HG02943 (cell line): ENCODE data around the gene TRPM3.
"Not testable (repeated sequence)": the region's sequence is repeated elsewhere in the genome, so short reads cannot be mapped to it uniquely, and the experiment has no call there.

Experiments
- ATAC-seq: cut with Tn5 transposase; IDR thresholded peaks from one replicate; pipeline ENCODE4 v1.9.1; 2021; ENCODE audit warnings: mild to moderate bottlenecking, low read depth, moderate library complexity; ENCODE audit not compliant: unreplicated experiment

TRPM3 gene

DNA sequence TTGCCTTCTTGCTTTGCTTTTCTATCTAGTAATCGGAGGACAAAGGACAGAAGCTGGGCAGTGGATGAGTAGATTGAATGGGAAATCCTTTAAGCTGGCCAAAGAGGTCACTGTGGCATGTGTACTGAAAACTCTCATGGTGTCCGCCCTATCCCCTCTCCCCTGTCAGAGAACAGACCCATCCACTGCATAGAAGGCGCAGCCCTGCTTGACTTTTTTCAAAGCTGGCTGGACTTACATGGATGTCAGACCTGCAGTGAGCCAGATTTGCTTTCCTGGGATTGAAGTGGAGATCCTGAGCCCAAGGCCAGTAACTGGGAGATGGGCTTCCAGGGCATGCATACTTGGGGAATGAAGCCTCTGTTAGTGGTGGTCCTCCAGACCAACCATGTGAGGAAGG lies 329.5 kb downstream of the TRPM3 start:
- ATAC-seq = no peak

DNA sequence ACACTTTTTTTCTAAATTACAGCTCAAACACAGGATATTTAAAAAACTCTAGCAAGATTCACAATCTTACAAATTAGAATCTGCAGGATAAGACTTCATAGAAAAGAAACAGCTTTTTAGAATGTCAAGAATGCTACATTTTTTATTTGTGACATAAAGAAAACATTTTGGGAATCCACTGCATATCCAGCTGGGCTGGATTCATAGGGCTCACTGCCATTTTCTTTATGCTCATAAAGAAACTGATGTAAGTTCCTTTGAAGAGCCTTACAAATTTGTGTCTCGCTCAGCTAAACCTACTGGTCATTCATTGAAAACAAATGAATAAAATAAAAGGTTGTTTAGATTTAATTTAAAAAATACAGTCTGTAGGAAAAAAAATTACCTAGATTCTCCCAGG lies 332.3 kb downstream of the TRPM3 start:
- no peak for ATAC-seq

DNA sequence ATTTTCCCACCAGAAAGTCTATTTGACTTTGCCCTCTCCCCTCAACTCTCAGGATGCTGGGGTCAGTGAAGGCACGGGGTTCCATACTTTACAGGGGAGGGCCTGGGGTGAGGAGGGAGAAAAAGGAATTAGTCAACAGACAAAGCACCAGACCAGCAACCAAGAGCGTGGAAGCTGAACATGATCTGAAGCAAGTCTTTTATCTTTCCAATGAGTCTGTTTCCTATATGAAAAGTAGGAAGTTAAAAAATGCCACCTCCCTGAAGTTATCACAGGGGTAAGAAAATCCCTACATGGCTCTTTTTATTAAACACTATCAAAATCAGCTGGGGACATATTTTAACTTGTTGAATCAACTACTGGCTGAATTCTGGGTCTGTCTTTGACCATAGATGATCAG lies 337.0 kb downstream of the TRPM3 start:
- no peak for ATAC-seq

DNA sequence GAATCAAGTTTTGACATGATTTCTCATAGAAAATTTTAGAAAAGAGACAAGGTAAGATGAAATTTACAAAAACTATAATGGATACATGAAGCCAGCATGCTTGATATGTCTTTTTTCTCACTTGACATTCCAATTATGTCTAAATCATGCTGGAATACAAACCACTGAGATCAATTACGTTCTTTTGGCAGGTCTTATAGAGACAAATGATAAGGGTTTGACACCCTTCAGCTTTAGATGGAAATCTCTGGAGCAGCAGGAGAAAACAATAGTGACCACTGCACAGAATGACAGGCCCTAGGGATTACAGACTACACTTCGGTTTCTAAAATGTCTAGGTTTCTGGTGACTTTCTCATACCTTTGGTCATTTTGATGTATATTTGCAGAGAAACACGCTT lies 342.9 kb downstream of the TRPM3 start:
- ATAC-seq = no peak

DNA sequence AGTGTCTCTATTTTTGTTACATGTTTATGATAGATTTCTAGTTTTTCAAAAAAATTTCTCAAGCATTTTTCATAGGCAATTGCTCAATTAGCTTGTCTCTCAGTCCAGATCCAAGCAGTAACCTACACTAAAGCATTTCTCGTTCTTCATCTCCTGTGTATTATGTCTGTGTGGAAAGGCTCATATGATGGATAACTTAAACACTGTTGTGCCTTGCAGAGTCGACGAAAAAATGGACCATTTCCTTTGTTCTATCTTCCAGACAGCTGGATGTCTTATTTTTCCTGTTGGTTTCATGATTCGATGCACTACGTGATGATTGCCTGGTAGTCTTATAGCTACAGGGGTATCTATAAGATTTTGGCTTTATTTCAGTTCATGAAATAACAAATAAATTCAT lies 347.8 kb downstream of the TRPM3 start:
- no peak for ATAC-seq

DNA sequence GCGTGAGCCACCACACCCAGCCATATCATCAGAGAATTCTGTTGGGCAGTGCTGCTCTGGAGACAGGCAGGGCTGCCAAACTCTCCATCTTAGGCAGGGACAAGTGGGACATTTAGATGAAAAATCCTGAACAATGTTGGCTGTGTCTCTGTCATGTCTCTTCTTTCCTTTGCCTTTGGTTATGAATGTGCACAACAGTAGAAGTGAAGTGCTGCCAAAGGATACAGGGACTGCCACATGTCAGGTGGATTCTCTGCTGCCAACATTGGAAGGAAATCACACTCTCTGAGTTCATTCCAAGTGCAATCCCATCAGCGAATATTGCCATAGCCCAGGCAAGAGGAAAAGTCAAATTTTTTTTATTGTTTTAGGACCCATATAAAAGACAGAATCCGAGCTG lies 348.8 kb downstream of the TRPM3 start:
- no peak for ATAC-seq

DNA sequence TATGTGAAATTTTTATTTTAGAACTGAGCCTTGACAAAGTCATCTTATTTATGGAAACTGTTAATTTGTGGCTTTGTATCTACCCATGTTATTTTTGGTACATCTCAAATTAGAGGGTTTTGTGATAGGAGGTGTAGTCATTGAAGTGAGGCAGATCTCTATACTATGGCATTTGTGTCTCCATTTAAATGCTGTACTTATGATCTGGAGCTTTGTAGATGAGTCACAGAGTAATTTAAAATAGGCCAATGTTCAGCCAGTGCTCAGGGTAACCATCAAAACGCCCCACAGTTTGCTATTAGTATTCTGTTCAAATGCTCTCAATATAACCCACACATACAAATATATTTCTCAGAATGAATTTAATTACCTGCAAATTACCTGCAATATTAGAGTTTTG lies 355.5 kb downstream of the TRPM3 start:
- no peak for ATAC-seq

DNA sequence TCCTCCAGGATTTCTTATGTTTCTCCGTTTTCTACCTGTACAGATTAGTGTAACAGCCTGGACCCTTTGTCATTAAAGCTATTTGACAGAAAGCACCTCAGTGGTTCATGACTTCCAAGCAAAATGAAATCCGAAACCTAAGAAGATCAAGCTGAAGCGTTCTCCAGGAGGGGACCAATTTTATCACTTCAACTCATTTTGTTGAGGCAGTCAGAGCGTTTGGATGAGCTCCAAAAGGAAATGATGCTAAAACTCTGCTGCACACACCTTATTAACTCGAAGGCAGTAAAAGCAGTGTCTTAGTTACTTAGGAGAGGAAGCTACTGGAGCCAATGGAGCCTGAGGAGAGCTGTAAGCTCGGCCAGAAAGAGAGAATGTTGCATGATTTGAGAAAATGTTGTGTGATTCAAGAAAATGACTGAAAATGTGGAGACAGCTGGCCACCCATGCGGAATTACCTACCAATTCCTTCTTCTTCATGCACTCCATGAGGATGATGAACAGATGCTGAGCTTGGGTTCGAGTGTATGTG lies 360.2 kb downstream of the TRPM3 start:
- ATAC-seq = no peak

DNA sequence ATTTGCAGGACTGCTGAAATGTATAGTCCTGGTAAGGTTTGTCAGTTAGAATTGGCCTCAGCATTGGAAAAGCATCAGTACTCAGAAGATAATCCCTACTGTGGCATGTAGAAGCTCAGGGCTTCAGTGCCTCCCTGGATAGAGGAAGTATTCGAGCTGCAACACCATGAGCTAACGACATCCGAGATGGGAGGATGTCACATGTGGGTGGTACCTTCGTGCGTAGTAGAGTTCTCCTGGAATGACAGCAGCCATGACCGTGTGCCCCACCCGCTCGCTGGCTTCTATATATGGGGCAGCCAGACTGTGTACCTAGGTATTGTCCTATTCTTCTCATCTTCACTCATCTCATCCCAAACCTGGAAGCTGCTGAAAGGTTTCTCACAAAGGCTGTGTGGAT lies 361.2 kb downstream of the TRPM3 start:
- ATAC-seq = no peak

DNA sequence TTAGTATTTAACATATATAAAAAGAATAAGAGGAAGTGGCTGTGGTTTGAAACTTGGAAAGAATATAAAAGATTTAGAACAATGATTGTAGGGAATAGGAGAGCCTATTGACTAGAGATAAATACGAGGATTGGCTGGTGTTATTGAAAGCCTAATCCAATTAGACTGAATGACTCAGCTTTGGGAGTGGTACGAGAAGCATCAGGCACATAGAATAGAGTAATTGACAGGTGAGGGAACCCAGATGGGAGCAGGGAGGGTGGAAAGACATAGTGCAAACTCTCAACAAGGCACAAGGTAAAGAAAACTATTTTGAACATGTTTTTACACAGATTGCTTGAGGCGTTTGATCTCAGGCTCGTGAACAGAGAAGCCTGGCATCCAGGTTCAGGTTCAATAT lies 368.1 kb downstream of the TRPM3 start:
- ATAC-seq = no peak

DNA sequence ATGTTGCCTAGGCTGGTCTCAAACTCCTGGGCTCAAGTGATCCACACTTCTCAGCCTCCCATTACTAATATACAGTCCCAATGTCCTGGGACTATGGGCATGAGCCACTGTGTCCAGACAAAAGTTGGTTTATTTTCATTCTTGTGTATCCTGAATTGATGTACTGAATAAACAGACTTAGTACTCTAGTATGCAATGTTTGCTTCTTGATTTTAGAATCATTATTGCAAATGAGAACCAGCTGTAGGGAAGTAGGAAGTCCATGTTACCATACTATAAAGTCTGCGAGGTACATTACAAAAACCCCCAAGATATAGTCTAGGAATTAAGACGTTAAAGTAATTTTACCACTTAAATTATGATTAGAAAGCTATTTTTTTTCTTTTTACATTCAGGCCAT lies 372.4 kb downstream of the TRPM3 start:
- no peak for ATAC-seq

DNA sequence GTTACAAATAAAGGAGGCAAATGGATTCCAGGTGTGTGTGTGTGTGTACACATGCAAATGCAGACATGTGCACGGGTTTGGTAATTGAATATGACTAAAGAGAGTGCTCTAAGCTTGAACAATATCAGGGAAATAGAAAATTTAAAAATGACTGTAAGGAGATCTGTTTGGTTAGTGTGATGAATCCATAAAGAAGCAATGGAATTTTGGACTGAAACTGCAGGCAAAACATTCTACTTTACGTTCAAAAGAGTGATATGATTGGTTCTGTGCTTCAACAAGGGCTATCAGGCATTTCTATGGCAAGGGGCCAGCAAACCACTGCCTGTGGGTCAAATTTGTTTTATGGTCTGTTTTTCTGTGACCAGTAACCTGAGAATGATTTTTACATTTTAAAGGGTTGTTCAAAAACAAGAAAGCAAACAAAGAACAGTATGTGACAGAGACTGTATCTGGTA lies 374.1 kb downstream of the TRPM3 start:
- ATAC-seq = no peak

DNA sequence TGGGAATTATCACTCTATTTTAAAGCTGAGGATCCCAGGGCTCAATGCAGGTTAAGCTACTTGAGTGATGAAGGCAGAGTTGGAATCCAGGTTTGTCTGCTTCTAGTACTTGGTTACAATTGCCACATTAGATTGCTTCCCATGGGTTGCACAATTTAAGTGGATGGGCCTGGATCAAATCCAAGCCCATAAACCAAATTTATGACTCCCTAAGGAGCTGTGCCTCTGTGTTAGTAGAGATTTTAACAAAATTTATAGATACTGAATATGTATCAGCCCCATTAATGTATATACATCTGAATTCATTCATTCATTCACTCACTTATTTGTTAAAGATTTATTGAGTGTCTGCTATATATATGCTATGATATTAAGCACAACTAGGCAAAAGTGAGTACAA lies 374.7 kb downstream of the TRPM3 start:
- ATAC-seq = no peak

DNA sequence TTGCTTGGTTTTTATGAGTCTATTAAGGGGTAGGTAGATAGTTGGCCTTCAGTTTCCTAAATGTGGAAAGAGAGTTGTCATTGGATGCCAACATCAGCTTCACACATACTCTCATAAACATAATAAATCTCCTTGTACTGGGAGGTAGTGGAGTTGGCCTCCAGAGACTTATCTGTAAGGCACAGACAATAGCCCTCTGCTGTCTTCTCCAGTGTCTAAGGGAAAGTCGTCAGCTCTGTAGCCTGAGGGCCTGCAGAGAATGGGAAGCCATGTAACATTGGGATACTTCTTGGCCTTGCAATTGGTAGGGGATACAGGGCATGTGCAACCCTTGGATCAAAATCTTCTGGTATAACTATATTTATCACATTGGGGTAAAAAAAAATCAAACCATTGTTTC lies 375.1 kb downstream of the TRPM3 start:
- no peak for ATAC-seq

DNA sequence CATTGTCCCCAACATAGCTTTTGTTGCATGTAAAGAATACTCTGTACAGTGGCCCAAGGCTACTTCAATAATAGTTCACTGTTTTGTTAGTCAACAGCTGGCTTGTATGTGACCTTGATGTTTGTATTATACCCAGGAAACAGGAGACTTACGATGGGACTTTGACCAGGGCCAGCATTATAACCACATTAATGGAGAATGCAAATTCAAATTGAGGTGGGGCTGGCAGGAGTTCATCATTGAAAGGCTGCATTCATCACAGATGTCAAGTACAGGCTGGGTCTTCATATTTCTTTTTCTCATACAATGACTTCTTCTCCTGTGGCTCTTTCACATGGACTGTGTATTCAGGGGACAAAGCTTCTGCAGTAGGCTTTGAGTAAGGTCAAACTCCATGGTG lies 396.6 kb downstream of the TRPM3 start:
- not testable (repeated sequence) for ATAC-seq

DNA sequence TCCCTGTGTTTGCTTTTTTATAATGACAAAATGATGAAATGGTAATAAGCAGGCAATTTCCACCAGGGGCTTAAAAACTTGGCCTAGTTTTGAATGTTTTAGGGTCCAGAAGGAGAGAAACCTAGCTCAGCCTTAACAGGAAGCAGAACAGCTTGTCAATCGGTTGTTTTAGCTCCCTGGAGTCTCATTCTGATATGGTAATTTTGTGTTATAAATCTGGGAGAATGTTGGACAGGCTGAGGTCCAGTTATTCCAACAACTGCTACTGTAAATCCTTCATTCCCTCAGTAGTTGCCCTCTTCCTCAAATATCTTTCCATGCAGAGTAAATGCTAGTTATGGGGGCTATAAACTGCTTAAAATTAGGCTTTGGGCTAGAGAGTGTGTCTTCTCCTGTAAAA lies 397.4 kb downstream of the TRPM3 start:
- ATAC-seq = not testable (repeated sequence)

DNA sequence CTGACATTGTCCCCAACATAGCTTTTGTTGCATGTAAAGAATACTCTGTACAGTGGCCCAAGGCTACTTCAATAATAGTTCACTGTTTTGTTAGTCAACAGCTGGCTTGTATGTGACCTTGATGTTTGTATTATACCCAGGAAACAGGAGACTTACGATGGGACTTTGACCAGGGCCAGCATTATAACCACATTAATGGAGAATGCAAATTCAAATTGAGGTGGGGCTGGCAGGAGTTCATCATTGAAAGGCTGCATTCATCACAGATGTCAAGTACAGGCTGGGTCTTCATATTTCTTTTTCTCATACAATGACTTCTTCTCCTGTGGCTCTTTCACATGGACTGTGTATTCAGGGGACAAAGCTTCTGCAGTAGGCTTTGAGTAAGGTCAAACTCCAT lies 414.6 kb downstream of the TRPM3 start:
- ATAC-seq = not testable (repeated sequence)

DNA sequence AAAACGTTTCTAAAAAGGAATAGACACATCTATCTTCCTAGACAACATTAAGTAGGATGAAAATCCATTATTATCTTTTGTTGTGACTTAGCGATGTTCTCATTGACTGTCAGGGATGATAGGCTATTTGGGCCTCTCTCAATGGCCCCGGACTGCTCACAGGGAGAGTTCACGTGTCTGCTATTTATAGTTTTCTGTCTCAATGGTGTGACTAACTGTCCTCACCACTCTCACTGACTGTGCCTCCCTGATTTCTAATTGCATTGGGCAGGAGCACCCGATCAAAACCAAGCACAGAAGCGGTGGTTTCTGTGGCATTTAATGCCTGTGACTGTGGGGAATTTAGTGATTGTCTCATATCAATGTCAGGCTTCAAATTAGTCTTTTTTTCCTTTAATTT lies 420.3 kb downstream of the TRPM3 start:
- ATAC-seq = no peak

DNA sequence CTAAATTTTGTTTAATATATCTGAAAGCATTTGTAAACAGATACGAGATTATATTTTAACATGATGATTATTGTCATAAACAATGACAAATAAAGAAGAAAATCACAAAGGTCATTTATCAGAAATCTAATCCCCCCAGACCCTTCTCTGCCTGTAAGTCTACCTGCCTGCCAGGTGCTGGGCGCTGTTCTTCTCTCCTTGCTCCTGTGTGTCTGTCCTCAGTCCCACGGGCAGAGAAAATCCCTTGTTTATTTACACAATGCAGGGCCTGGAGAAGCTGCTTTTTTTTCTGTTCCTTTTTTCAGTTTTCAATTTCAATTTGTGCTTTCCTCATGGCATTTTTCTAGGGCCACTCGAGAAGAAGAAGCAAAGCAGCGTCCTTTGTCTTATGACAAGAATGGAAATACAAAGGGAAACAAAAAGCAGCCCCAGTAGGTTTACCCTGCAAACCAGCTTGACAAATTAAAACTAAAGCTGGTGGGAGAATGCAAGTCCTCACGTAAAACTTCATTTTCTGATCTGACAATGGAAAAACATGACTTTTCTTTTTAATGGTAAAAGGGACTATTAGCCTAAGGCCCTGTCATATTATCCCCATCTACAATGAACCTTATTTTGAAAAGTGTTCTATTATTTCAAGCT lies 424.6 kb downstream of the TRPM3 start:
- ATAC-seq = no peak

DNA sequence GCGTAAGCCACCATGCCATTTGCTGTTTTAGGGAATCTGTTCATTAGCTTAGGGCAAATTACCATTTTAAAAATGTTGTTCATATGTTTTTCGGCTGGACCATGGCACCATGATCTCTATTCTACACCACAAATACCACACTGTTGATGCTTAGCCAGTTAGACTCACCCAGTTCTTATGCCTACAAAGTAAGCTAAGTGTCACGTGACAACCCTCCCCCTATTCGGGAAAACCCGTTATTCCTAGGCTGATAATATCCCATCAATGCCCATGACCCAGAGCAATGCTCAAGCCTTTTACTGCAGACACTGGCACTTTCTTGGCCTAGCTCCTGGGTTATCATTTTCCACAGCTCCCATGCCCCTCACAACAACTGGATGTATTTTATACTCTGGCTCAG lies 426.7 kb downstream of the TRPM3 start:
- no peak for ATAC-seq

DNA sequence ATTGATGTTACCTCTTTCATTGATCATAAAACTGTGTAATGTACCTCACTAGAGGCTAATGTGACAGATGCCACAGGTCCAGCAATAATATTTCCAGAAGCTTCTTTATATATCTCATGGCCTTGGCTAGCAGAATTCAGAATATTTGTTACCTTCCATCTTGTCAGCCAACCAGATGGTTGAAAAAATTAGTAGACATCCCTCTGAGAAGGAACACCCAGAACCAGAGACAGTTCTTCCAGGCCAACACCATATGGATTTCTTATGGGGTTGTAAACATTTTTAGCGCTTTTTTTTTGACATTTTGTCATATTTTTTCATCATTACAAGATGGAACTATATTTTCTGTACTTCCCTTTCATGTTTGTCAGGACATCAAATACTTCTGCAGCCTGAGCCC lies 428.2 kb downstream of the TRPM3 start:
- no peak for ATAC-seq

DNA sequence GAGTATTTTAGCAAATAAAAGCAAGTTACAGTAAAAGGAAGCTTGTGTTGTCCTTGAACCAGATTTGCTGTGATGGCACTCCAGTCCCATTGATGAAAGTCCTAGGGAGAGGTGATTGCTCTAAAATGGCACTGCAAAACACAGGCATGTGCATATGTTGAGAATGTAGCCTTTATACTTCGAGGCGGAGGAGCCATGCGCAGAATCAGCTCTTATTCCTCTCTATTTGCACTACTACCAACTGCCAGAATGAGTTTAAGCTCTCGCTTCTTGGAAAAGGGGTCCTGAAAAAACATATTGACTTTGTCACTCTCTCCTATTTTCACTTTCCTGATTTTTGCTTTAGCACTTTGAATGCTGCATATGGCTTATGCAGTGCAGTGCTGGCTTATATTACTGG lies 429.0 kb downstream of the TRPM3 start:
- no peak for ATAC-seq

DNA sequence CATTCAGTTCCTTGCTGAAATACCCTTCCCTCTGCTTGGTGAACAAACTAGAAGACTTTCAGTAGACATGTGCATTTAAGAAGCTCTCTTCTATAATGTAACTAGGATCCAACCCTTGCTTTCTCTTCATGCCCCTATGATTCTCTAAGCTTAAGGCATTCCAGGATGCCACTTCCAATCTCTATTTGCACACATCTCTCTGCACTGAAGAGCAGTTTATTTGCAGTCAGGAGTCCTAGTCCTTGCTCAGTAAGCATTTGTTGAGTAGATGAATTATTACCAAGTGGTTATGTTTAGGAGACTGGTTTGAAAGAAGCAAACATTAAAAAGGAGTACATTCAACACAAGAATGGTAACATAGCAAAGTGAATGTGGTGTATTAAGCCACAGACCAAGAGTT lies 432.7 kb downstream of the TRPM3 start:
- no peak for ATAC-seq
